ENCODE results near the gene COBL. TPM values are rescaled to one million over a fixed set of nuclear protein-coding genes. Genes with fewer than 3 reads are reported as not detected.

The COBL gene
- total and polyA plus RNA-seq, 2 of the 4 experiments (the other 2 are of a cell fraction), result under 0.01 TPM; not detected in 1

- Histone ChIP-seq H3K9me3 (ENCODE audit: control insufficient read depth, insufficient read depth, low read length) (no peaks in the 10 kb centered on the region), H2AK9ac (replicated peaks; ENCODE audit: low read depth, low read length, poor library complexity) (no peak overlapping the region), H2BK120ac (ENCODE audit: low read depth, low read length) (no peak overlapping the region), H3K27me3 (ENCODE audit: control insufficient read depth, insufficient read depth, low read length) (no peaks in the 10 kb centered on the region), H3K23ac (ENCODE audit: low read depth, low read length) (no peak overlapping the region), H2AFZ (replicated peaks; ENCODE audit: low read length, poor library complexity) (no peak overlapping the region), H3K56ac (ENCODE audit: extremely low read depth, insufficient read depth, low read length) (no peak overlapping the region), H2BK20ac (ENCODE audit: low read depth, low read length) (no peak overlapping the region), H4K8ac (ENCODE audit: low read depth in 2 of 2, low read length in 2 of 2) (no peak overlapping the region), H3K4me2 (ENCODE audit: low read depth, low read length) (no peak overlapping the region), H3K36me3 (ENCODE audit: control insufficient read depth, insufficient read depth, low read length) (no peaks in the 10 kb centered on the region), H2BK15ac (ENCODE audit: low read depth, low read length) (no peak overlapping the region), H3K27ac (ENCODE audit: insufficient read depth, low read length) (no peak overlapping the region), H3K79me1 (ENCODE audit: low read depth in 1 of 2, low read length in 2 of 2) (no peaks in the 10 kb centered on the region), H4K5ac (ENCODE audit: low read depth, low read length) (no peak overlapping the region), H3K4me3 (ENCODE audit: insufficient read depth, low read depth, low read length) (no peak overlapping the region), H3K4me1 (ENCODE audit: control insufficient read depth, insufficient read depth, low read length) (no peaks in the 10 kb centered on the region), H2BK5ac (ENCODE audit: low read depth, low read length, poor library complexity, severe bottlenecking) (no peak overlapping the region), H3K18ac (ENCODE audit: low read depth, low read length) (no peak overlapping the region), H3K14ac (replicated peaks; ENCODE audit: low read depth, low read length) (no peak overlapping the region), H4K91ac (ENCODE audit: insufficient read depth, low read depth, low read length) (no peak overlapping the region), H3K9me1 (ENCODE audit: insufficient read depth, low read length) (no peaks in the 10 kb centered on the region), H3K4ac (ENCODE audit: low read depth, low read length) (no peak overlapping the region), H2AK5ac (ENCODE audit: low read depth, low read length) (no peak overlapping the region), H4K20me1 (ENCODE audit: insufficient read depth, low read length) (no peaks in the 10 kb centered on the region), H3K9ac (ENCODE audit: low read depth, low read length) (no peak overlapping the region)
- WGBS, 2 experiments (ENCODE audit: extremely low coverage in 2 of 2, insufficient read length in 1 of 2), result 50% methylated on average over 1 of the region's 3 CpGs; no CpG with 5 or more reads in 1 of the 2 experiments
- in situ Hi-C loops (cut with MboI; ENCODE audit: low sequenced_read_pairs) (no loop called here), intact Hi-C loops (cut with micrococcal nuclease) (no loop called here), dilution Hi-C loops (cut with HindIII; ENCODE audit: low sequenced_read_pairs, unreplicated experiment) (no loop called here)
- ATAC-seq (ENCODE audit: low read depth) (no peak), DNase-seq (no peak)
- no peak for TF ChIP-seq CEBPB (IDR thresholded peaks at IDR 0.05; ENCODE audit: low read depth, low read length)
- TF ChIP-seq MAZ (IDR thresholded peaks at IDR 0.05; ENCODE audit: borderline replicate concordance, low read depth, low read length), result no peak
- no peak for TF ChIP-seq CHD1 (IDR thresholded peaks at IDR 0.05; ENCODE audit: low read depth, low read length)
- TF ChIP-seq CTCF (conservative IDR thresholded peaks at IDR 0.05; ENCODE audit: low read depth, low read length), result no peak
- TF ChIP-seq RAD21 (IDR thresholded peaks at IDR 0.05; ENCODE audit: low read length), result no peak
- no peak for TF ChIP-seq MXI1 (IDR thresholded peaks at IDR 0.05; ENCODE audit: borderline replicate concordance, low read depth, low read length)
- no peak for TF ChIP-seq FOS (IDR thresholded peaks at IDR 0.05; ENCODE audit: low read depth, low read length)
- no peak for TF ChIP-seq SMC3 (IDR thresholded peaks at IDR 0.05; ENCODE audit: low read depth, low read length)
- TF ChIP-seq POLR2A (IDR thresholded peaks at IDR 0.05; ENCODE audit: low read depth, low read length), result no peak
- no peak for TF ChIP-seq RFX5 (IDR thresholded peaks at IDR 0.05; ENCODE audit: low read depth, low read length)
- TF ChIP-seq USF2 (IDR thresholded peaks at IDR 0.05; ENCODE audit: low read depth, low read length), result no peak
- TF ChIP-seq NFE2L2 (IDR thresholded peaks at IDR 0.05; ENCODE audit: low read depth, low read length), result no peak
- TF ChIP-seq BHLHE40 (IDR thresholded peaks at IDR 0.05; ENCODE audit: low read depth, low read length), result no peak
- no peak for TF ChIP-seq ELK1 (IDR thresholded peaks at IDR 0.05; ENCODE audit: borderline replicate concordance, low read depth, low read length)
- no peak for TF ChIP-seq RCOR1 (IDR thresholded peaks at IDR 0.05; ENCODE audit: insufficient replicate concordance, low read length)
- TF ChIP-seq MAFK (IDR thresholded peaks at IDR 0.05; ENCODE audit: low read depth, low read length), result no peak
- ChIA-PET POLR2A (ENCODE audit: unreplicated experiment) (no interaction called here), CTCF (no interaction called here)
- no TSS peak for BruUV-seq (replicated peaks)
Measured at GRCh38 chr7:51310131-51310583, 6.5 kb downstream of the COBL start.

Data from IMR-90 (cell line).